Common myeloid progenitor, CD34-positive (primary cell): ENCODE data around the gene HSPA12B.
A peak's percentile ranks its signal among the peaks of the same experiment; 100 is the strongest.

Source experiments
- CTCF ChIA-PET: fragments of 350-600 bp; sonication (Branson Sonifier 250); formaldehyde crosslinking; loops from one replicate; lab custom pipeline; 2021; ENCODE audit warnings: antibody characterized with exemption; lab: Charles Lee
- POLR2A ChIA-PET: fragments of 350-600 bp; sonication (Branson Sonifier 250); formaldehyde crosslinking; loops from one replicate; lab custom pipeline; 2021; ENCODE audit warnings: antibody characterized with exemption; lab: Charles Lee
- DNase-seq, 3 donors: peaks; one replicate each; pipeline versions ENCODE4 v3.0.0 to v3.0.0-alpha.2; 2013
- H3K27ac ChIP-seq, 2 experiments: 1 replicate in 1 of 2; 2 replicates in 1 of 2; pipeline ENCODE4 v1.7.0; 2013; ENCODE audit warnings: inconsistent platforms in 2 of 2, low read length in 2 of 2, mild to moderate bottlenecking in 2 of 2, low read depth in 1 of 2, moderate library complexity in 1 of 2; ENCODE audit not compliant: severe bottlenecking in 2 of 2, insufficient read depth in 1 of 2, poor library complexity in 1 of 2
- H3K27me3 ChIP-seq, 5 experiments: replicated peaks in 2 of 5; 1 replicate in 3 of 5; 2 replicates in 2 of 5; pipeline versions ENCODE4 v1.6.1 to v1.7.0; 2013; ENCODE audit warnings: low read length in 4 of 5, mild to moderate bottlenecking in 2 of 5, moderate library complexity in 2 of 5, inconsistent platforms in 1 of 5; ENCODE audit not compliant: insufficient read depth in 5 of 5, control insufficient read depth in 4 of 5
- H3K36me3 ChIP-seq, 4 experiments: 1 replicate in 2 of 4; 2 replicates in 2 of 4; pipeline versions ENCODE4 v1.6.1 to v1.7.0; 2013; ENCODE audit warnings: low read length in 3 of 4, control low read depth in 1 of 4, mild to moderate bottlenecking in 1 of 4; ENCODE audit not compliant: control insufficient read depth in 4 of 4, insufficient read depth in 4 of 4
- H3K4me1 ChIP-seq, 4 experiments: 1 replicate in 3 of 4; 2 replicates in 1 of 4; pipeline versions ENCODE4 v1.6.1 to v1.7.1; 2013; ENCODE audit warnings: low read length in 3 of 4, mild to moderate bottlenecking in 3 of 4, control low read depth in 1 of 4, inconsistent platforms in 1 of 4, moderate library complexity in 1 of 4; ENCODE audit not compliant: control insufficient read depth in 4 of 4, insufficient read depth in 4 of 4; ENCODE audit errors: control extremely low read depth in 1 of 4
- H3K4me3 ChIP-seq, 7 experiments: 1 replicate in 4 of 7; 2 replicates in 3 of 7; pipeline versions ENCODE4 v1.5.1 to v1.7.0; 2013; ENCODE audit warnings: mild to moderate bottlenecking in 7 of 7, low read length in 6 of 7, moderate library complexity in 6 of 7, inconsistent platforms in 2 of 7, low read depth in 2 of 7, control low read depth in 1 of 7; ENCODE audit not compliant: insufficient read depth in 4 of 7, control insufficient read depth in 1 of 7; ENCODE audit errors: extremely low read depth in 1 of 7
- H3K9me3 ChIP-seq, 5 experiments: 1 replicate in 4 of 5; 2 replicates in 1 of 5; pipeline versions ENCODE4 v1.6.1 to v1.7.1; 2013; ENCODE audit warnings: low read length in 4 of 5, mild to moderate bottlenecking in 2 of 5, inconsistent platforms in 1 of 5, low read depth in 1 of 5, moderate library complexity in 1 of 5; ENCODE audit not compliant: control insufficient read depth in 4 of 5, insufficient read depth in 2 of 5; ENCODE audit errors: control extremely low read depth in 1 of 5
- WGBS: methylation state at CpG from one replicate; pipeline ENCODE4 v1.1.5; 2013; ENCODE audit not compliant: insufficient coverage; 5-methylcytosine and 5-hydroxymethylcytosine counted together

The HSPA12B gene

DNA sequence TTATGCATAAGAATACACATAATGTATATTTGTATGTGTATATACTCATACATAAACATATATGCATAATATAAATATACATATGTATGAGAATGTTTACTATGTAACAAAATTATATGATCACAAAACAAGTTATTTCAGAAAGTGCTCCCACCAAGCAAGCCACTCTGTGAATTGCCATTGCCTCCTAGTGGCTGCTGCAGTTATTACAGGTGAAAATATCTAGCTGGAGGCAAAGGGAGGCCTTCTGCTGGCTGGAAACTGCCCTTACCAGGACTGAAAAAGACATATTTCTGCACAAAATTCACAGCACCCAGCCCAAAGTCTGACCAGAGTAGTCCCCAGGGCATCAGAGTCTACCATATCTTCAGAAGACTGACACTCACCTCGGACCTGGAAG is 36.3 kb upstream of the HSPA12B start:
- Histone ChIP-seq H3K4me3 (no peak overlapping the region), H3K9me3 (peaks cover 0 to 2% (median 0%) of the 10 kb centered on the region in 5 experiments), H3K27me3 (peaks cover 0 to 4% (median 0%) of the 10 kb centered on the region in 5 experiments), H3K36me3 (no peaks in the 10 kb centered on the region), H3K4me1 (no peaks in the 10 kb centered on the region), H3K27ac (no peak overlapping the region)
- CTCF ChIA-PET = interaction anchor here (0.9 to 4.8 kb wide), 8 partner anchors 10 to 24 kb away, joined by 3 to 24 read pairs (median 4); partner anchors contain the start of gene ADAM33
- POLR2A ChIA-PET = interaction anchor here (0.9 kb wide), 1 partner anchor 20 kb away, joined by 6 read pairs; no protein-coding TSS in a partner anchor
- DNase-seq = peak in 1 of 3 donors; percentile 15
- WGBS = 80% methylated on average over 1 of the region's 1 CpG

DNA sequence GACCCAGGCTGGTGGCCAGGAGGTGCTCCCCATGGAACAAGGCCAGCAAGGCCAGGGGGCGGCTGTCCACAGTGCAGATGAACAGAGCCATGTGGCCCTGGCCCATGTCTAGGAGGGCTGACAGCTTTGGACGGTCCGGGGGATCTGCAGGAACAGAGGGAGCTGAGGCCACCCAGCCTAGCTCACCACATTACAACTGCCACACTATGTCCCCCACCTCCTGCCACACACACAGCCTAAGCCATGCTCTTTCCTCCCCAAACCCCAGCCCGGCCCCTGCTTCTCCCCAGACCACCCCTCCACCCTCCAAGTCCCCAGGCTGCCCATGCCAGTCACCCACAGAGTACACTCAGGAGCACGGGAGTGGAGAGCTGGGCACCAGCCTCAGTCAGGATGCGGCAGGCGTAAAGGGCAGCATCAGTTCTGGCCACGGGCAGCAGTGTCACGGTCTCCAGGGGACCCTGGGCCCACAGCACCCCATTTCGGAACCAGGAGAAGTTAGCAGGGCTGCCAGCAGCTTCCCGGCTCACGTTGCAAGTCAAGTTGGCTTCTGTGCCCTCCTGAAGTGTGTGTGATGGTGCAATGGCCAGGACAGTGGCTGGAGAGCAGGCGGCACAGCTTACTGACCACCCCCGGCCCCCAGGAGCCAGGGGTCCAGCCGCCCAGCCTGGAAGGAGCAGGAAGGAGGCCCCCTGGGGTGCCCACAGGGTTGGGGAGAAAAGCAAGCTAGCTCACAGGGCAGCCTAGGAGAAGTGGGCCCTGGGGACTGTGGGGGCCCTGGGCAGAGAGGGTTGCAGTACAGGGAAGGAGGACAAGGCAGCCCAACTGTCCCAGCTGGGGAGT is 35.5 kb upstream of the HSPA12B start:
- peaks cover 0 to 2% (median 0%) of the 10 kb centered on the region in 5 experiments for H3K9me3 ChIP-seq
- no peak for DNase-seq
- CTCF ChIA-PET = interaction anchor here (0.9 to 4.8 kb wide), 9 partner anchors 9 to 26 kb away, joined by 3 to 24 read pairs (median 4); partner anchors contain the start of gene ADAM33
- 96% methylated on average over 11 of the region's 15 CpGs for WGBS
- H3K27me3 ChIP-seq = peaks cover 0 to 4% (median 0%) of the 10 kb centered on the region in 5 experiments
- H3K4me3 ChIP-seq = no peak overlapping the region
- H3K36me3 ChIP-seq = no peaks in the 10 kb centered on the region
- no peaks in the 10 kb centered on the region for H3K4me1 ChIP-seq
- H3K27ac ChIP-seq = no peak overlapping the region
- POLR2A ChIA-PET = interaction anchor here (0.9 kb wide), 1 partner anchor 20 kb away, joined by 6 read pairs; no protein-coding TSS in a partner anchor

DNA sequence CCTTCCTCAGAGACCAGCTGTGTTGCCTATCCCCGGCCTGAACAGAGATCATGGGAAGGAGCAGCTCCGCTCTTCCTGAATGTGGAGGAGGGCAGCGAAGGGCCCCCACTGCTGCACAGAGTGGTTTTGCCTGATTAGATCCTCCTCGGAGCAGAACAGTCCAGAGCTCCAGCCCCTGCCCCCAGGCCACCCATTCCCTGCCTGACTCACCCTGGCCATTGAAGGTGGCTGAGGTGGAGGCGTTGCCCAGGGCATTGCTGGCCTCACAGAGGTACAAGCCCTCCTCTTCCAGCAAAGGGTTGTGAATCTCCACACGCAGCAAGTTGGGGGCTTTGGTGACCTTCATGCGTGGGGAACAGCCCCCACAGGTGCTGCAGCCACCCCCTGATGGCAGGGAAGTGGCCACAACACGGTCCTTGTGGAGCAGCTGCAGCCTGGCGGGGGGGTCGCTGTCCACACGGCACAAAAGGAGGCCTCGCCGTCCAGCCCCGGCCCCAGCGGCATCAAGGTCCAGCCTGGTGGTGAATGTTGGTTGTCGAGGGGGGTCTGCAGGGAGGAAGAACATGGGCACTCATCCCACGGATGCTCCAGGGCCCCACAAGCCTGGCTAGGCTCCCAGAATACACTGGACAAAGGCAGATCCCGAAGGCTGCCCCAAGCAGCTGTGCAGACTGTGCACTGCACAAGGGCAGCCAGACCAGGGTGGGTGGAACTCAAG is 34.7 kb upstream of the HSPA12B start:
- CTCF ChIA-PET = interaction anchor here (1.4 to 4.8 kb wide), 7 partner anchors 9 to 27 kb away, joined by 4 to 24 read pairs (median 5); partner anchors contain the start of gene ADAM33
- H3K4me3 ChIP-seq = no peak overlapping the region
- POLR2A ChIA-PET = no interaction called here
- no peak overlapping the region for H3K27ac ChIP-seq
- no peak for DNase-seq
- no peaks in the 10 kb centered on the region for H3K4me1 ChIP-seq
- WGBS = 91% methylated on average over 13 of the region's 18 CpGs
- H3K9me3 ChIP-seq = peaks cover 0 to 2% (median 0%) of the 10 kb centered on the region in 5 experiments
- no peaks in the 10 kb centered on the region for H3K36me3 ChIP-seq
- H3K27me3 ChIP-seq = peaks cover 0 to 4% (median 0%) of the 10 kb centered on the region in 5 experiments

DNA sequence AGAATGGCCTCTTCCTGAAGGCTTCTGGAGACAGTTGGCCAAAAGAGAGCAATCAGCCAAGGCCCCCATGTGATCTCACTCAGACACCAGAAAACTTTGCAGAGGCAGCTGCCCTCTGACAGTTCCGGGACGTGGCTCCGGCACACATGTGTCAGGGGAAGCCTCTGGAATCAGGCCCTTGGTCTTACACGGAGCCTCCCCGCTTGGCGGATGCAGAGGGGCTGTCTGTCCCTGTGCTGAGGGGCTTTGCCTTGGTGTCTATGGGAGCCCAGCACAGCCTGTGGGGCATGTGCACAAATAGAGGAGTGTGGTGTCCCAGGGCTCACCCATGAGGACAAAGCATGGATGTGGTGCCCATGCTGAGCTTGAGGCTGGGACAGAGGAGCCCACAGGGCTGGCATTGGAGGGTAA is 33.9 kb upstream of the HSPA12B start:
- 96% methylated on average over 3 of the region's 6 CpGs for WGBS
- ChIA-PET CTCF (interaction anchor here (1.5 to 4.8 kb wide), 5 partner anchors 9 to 28 kb away, joined by 4 to 24 read pairs (median 6); no protein-coding TSS in a partner anchor), POLR2A (no interaction called here)

DNA sequence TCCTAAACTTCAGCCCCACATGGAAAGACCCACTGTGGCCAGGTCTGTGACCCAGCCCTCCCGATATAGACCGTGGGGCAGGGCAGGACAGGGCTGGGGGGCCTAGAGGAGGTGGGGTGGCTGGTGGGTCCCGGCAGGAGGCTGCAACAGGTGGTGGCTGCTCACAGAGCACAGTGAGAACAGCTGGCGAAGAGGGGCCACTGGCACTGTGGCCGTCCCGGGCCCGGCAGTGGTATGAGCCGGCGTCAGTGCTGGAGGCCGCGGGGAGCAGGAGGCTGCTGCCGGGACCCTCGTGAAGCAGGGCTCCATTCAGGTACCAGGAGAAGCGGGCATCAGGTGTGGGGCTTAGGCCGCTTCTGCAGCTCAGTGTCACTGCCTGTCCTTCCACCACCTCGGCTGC is 33.4 kb upstream of the HSPA12B start:
- no peak for DNase-seq
- POLR2A ChIA-PET = no interaction called here
- Histone ChIP-seq H3K9me3 (peaks cover 0 to 2% (median 0%) of the 10 kb centered on the region in 5 experiments), H3K27ac (no peak overlapping the region), H3K4me1 (no peaks in the 10 kb centered on the region), H3K4me3 (no peak overlapping the region), H3K36me3 (no peaks in the 10 kb centered on the region), H3K27me3 (peaks cover 0 to 8% (median 0%) of the 10 kb centered on the region in 5 experiments)
- CTCF ChIA-PET = interaction anchor here (1.5 to 4.8 kb wide), 5 partner anchors 9 to 28 kb away, joined by 4 to 24 read pairs (median 6); no protein-coding TSS in a partner anchor
- 98% methylated on average over 15 of the region's 16 CpGs for WGBS

More for the DNA sequence above, 33.9 kb upstream of the HSPA12B start:
- Histone ChIP-seq H3K27ac (no peak overlapping the region), H3K4me3 (no peak overlapping the region), H3K27me3 (peaks cover 0 to 8% (median 0%) of the 10 kb centered on the region in 5 experiments), H3K4me1 (no peaks in the 10 kb centered on the region), H3K36me3 (no peaks in the 10 kb centered on the region), H3K9me3 (peaks cover 0 to 2% (median 0%) of the 10 kb centered on the region in 5 experiments)
- DNase-seq = no peak

DNA sequence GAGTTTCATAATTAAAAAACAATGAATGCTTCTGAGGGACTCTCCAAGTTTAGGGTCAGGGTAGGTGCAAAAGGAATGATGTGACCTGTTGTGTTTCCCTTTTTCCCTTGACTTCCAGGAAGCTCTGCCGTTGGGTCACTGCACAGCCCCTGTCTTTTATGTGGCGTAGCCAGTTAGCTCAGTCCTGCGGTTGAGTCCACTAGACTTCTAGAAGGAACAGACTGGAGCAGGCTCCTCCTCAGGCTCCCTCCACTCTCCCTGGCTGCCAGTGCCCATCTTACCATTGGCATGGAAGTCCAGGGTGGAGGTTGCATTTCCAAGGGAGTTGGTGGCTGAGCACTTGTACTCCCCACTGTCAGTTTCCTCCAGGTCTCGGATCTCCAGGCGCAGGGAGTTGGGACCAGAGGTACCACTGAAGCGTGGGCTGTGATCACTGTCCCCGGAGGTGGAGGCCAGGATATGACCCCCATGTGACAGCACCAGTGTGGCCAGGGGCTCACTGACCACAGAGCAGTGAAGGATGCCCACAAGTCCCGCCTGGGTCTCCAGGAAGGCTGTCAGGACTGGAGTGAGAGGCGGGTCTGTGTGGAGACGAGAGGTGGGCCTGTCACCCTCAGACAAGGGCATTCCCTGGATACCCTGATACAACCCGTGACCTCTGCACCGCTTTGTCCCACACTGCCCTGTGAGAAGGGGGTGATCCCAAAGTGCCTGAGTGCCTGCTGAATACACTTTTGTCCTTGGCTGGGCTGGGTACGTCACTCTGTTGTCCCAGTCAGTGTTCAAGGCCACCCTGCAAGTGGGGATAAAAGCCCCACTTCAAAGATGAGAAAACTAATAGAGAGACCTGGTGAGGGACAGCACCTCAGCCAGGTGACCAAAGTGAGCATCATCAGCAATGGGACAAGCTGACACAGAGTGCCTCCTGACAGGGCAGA is 31.2 kb upstream of the HSPA12B start:
- Histone ChIP-seq H3K4me1 (no peaks in the 10 kb centered on the region), H3K27me3 (peaks cover 0 to 8% (median 0%) of the 10 kb centered on the region in 5 experiments), H3K4me3 (no peak overlapping the region), H3K9me3 (peaks cover 0 to 1% (median 0%) of the 10 kb centered on the region in 5 experiments), H3K36me3 (no peaks in the 10 kb centered on the region), H3K27ac (no peak overlapping the region)
- DNase-seq = no peak
- ChIA-PET CTCF (interaction anchor here (0.9 to 4.8 kb wide), 3 partner anchors 9 to 25 kb away, joined by 4 to 24 read pairs (median 17); no protein-coding TSS in a partner anchor), POLR2A (no interaction called here)
- WGBS = 90% methylated on average over 10 of the region's 13 CpGs
